HEK293 (cell line): Measurements from ENCODE around the gene USP13.
"Not testable (repeated sequence)": the region's sequence is repeated elsewhere in the genome, so short reads cannot be mapped to it uniquely, and the experiment has no call there.

ENCODE experiments used
- CTCF ChIA-PET: fragments of 350-600 bp; formaldehyde crosslinking; extraction: SDS; loops from one replicate; lab custom pipeline; 2021; ENCODE audit warnings: antibody characterized with exemption; lab: Yijun Ruan, JAX
- POLR2A ChIA-PET: fragments of 300-600 bp; formaldehyde crosslinking; extraction: SDS; loops from one replicate; lab custom pipeline; 2020; ENCODE audit warnings: antibody characterized with exemption, inconsistent platforms; lab: Yijun Ruan, JAX
- H3K27ac ChIP-seq: fragments of 200-500 bp; sonication (Bioruptor generic); 2 replicates; pipeline ENCODE4 v1.5.1; 2014; ENCODE audit warnings: low read depth, low read length, control low read depth, inconsistent platforms; ENCODE audit errors: extremely low read depth
- H3K36me3 ChIP-seq, 2 experiments: fragments of 200-500 bp in 1 of 2; sonication (Bioruptor generic) in 1 of 2; 1 replicate in 1 of 2; 2 replicates in 1 of 2; pipeline ENCODE4 v1.5.1; 2014 to 2017; ENCODE audit warnings: inconsistent platforms in 2 of 2, low read length in 2 of 2; ENCODE audit not compliant: control insufficient read depth in 2 of 2, insufficient read depth in 1 of 2
- H3K4me1 ChIP-seq: fragments of 200-500 bp; sonication (Bioruptor generic); 2 replicates; pipeline ENCODE4 v1.5.1; 2014; ENCODE audit warnings: mild to moderate bottlenecking, low read length, inconsistent platforms; ENCODE audit not compliant: control insufficient read depth, insufficient read depth
- H3K4me3 ChIP-seq: 2 replicates; pipeline ENCODE4 v1.5.1; 2011; ENCODE audit warnings: low read depth, mild to moderate bottlenecking, control low read depth, low read length, moderate library complexity
- H3K9me3 ChIP-seq: fragments of 200-500 bp; sonication (Bioruptor generic); 2 replicates; pipeline ENCODE4 v1.5.1; 2014; ENCODE audit warnings: low read depth, low read length, inconsistent platforms; ENCODE audit not compliant: control insufficient read depth, insufficient read depth
- PRDM6 ChIP-seq: fragments of 450-650 bp; formaldehyde crosslinking; IDR thresholded peaks from 2 replicates; pipeline ENCODE4 v1.5.1; 2017; ENCODE audit warnings: missing biosample characterization, missing genetic modification characterization
- ZBTB20 ChIP-seq: fragments of 450-650 bp; formaldehyde crosslinking; IDR thresholded peaks from 2 replicates; pipeline ENCODE4 v1.5.1; 2016; ENCODE audit warnings: missing biosample characterization, missing genetic modification characterization
- ZBTB48 ChIP-seq: fragments of 450-650 bp; formaldehyde crosslinking; IDR thresholded peaks from 2 replicates; pipeline ENCODE4 v1.5.1; 2016; ENCODE audit warnings: missing biosample characterization, missing genetic modification characterization
- ZNF274 ChIP-seq, 2 experiments: fragments of 200-500 bp in 1 of 2; fragments of 450-650 bp in 1 of 2; sonication (Bioruptor generic) in 1 of 2; formaldehyde crosslinking in 1 of 2; IDR thresholded peaks; 2 replicates each; pipeline versions ENCODE4 v1.5.1 to v1.6.1; 2014 to 2016; ENCODE audit warnings: borderline replicate concordance in 1 of 2, inconsistent platforms in 1 of 2, low read length in 1 of 2, missing biosample characterization in 1 of 2, missing genetic modification characterization in 1 of 2
- ZNF292 ChIP-seq: fragments of 450-650 bp; formaldehyde crosslinking; IDR thresholded peaks from 2 replicates; pipeline ENCODE4 v1.5.1; 2016; ENCODE audit warnings: low read depth, missing biosample characterization, missing genetic modification characterization, borderline replicate concordance
- ZNF311 ChIP-seq: fragments of 450-650 bp; formaldehyde crosslinking; IDR thresholded peaks from 2 replicates; pipeline ENCODE4 v1.5.1; 2017; ENCODE audit warnings: missing biosample characterization, missing genetic modification characterization, borderline replicate concordance
- ZNF335 ChIP-seq: fragments of 450-650 bp; formaldehyde crosslinking; conservative IDR thresholded peaks from 2 replicates; pipeline ENCODE4 v1.5.1; 2016; ENCODE audit warnings: missing biosample characterization, missing genetic modification characterization
- ZNF366 ChIP-seq: fragments of 450-650 bp; formaldehyde crosslinking; conservative IDR thresholded peaks from 2 replicates; pipeline ENCODE4 v1.5.1; 2016; ENCODE audit warnings: missing biosample characterization, missing genetic modification characterization
- ZNF654 ChIP-seq: fragments of 450-650 bp; formaldehyde crosslinking; IDR thresholded peaks from 2 replicates; pipeline ENCODE4 v1.5.1; 2016; ENCODE audit warnings: low read depth, missing biosample characterization, missing genetic modification characterization
- ZNF677 ChIP-seq: fragments of 450-650 bp; IDR thresholded peaks from 2 replicates; pipeline ENCODE4 v1.5.0; 2018; ENCODE audit warnings: missing biosample characterization, mild to moderate bottlenecking, missing genetic modification characterization, moderate library complexity
- ZXDB ChIP-seq: fragments of 450-650 bp; formaldehyde crosslinking; IDR thresholded peaks from 2 replicates; pipeline ENCODE4 v1.5.1; 2016; ENCODE audit warnings: missing biosample characterization, missing genetic modification characterization
- TF ChIP-seq, protein P1 (sequence below): fragments of 450-650 bp; formaldehyde crosslinking; IDR thresholded peaks from 2 replicates; pipeline ENCODE4 v1.5.1; 2016; ENCODE audit warnings: missing biosample characterization, missing genetic modification characterization

The USP13 gene

GRCh38 chr3:179642871-179643270 is 10.0 kb upstream of the USP13 start:
- no peak for TF ChIP-seq ZNF311 (tag by site-specific recombination)
- H3K9me3 ChIP-seq = no peaks in the 10 kb centered on the region
- no peak overlapping the region for H3K4me3 ChIP-seq
- ChIA-PET CTCF (no interaction called here), POLR2A (no interaction called here)
- no peak overlapping the region for H3K27ac ChIP-seq
- no peaks in the 10 kb centered on the region for H3K36me3 ChIP-seq
- H3K4me1 ChIP-seq = no peaks in the 10 kb centered on the region; the same call in 1 of the 2 replicates

- ChIA-PET CTCF (interaction anchor here (0.5 to 0.6 kb wide), 3 partner anchors 8 to 341 kb away, joined by 3 to 4 read pairs (median 4); no protein-coding TSS in a partner anchor), POLR2A (interaction anchor here (1.1 to 1.7 kb wide), 2 partner anchors 39 to 81 kb away, joined by 3 to 8 read pairs; partner anchors contain the start of genes ACTL6A, MRPL47 and NDUFB5)
- not testable (repeated sequence) for H3K4me3 ChIP-seq, H3K4me1 ChIP-seq, H3K36me3 ChIP-seq, H3K27ac ChIP-seq, H3K9me3 ChIP-seq
Observed at GRCh38 chr3:179643837-179644236, 9.0 kb upstream of the USP13 start.

DNA sequence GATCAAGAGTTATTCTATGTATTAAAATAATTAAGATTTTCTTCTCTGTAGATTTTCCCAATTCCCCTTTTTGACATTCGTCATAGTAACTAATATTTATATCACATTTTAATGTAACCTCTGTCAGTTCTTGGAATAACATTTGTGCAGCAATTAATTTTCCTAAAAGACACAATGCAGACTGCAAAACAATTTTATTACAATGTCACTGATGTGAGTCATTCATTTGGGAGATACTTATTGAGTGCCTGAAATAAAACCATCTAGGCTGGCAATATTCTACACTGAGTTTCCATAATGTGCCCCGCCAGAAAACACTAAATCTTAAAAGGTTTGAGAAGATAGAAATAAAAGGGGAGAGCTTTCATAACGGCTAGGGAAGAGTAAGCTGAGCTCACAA is 6.7 kb upstream of the USP13 start:
- Histone ChIP-seq H3K9me3 (no peaks in the 10 kb centered on the region), H3K27ac (no peak overlapping the region), H3K4me3 (no peak overlapping the region), H3K36me3 (no peaks in the 10 kb centered on the region), H3K4me1 (no peaks in the 10 kb centered on the region; the same call in 1 of the 2 replicates)
- CTCF ChIA-PET = no interaction called here
- POLR2A ChIA-PET = no interaction called here
- TF ChIP-seq PRDM6 (tag by site-specific recombination) (0 out of 2 replicates have a peak, but pooled peaks have one; percentile 34), ZNF366 (tag by site-specific recombination) (0 out of 2 replicates have a peak, but pooled peaks have one; percentile 12), ZXDB (tag by site-specific recombination) (no peak), ZNF335 (tag by site-specific recombination) (peak; percentile 27; the same call in 1 of the 2 replicates), ZNF677 (tag by site-specific recombination) (no peak), ZNF654 (tag by site-specific recombination) (no peak)
- TF ChIP-seq, protein P1, sequence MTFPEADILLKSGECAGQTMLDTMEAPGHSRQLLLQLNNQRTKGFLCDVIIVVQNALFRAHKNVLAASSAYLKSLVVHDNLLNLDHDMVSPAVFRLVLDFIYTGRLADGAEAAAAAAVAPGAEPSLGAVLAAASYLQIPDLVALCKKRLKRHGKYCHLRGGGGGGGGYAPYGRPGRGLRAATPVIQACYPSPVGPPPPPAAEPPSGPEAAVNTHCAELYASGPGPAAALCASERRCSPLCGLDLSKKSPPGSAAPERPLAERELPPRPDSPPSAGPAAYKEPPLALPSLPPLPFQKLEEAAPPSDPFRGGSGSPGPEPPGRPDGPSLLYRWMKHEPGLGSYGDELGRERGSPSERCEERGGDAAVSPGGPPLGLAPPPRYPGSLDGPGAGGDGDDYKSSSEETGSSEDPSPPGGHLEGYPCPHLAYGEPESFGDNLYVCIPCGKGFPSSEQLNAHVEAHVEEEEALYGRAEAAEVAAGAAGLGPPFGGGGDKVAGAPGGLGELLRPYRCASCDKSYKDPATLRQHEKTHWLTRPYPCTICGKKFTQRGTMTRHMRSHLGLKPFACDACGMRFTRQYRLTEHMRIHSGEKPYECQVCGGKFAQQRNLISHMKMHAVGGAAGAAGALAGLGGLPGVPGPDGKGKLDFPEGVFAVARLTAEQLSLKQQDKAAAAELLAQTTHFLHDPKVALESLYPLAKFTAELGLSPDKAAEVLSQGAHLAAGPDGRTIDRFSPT (tag by site-specific recombination) = 0 out of 2 replicates have a peak, but pooled peaks have one; percentile 23

GRCh38 chr3:179651687-179652446 is 973 bp upstream of the USP13 start:
- peak overlapping the region; percentile 92; the same call in 1 of the 2 replicates for H3K27ac ChIP-seq
- CTCF ChIA-PET = interaction anchor here (0.5 to 0.7 kb wide), 2 partner anchors 49 to 57 kb away, joined by 3 read pairs; no protein-coding TSS in a partner anchor
- TF ChIP-seq ZBTB48 (tag by site-specific recombination) (peak; percentile 36; the same call in 1 of the 2 replicates), ZNF292 (tag by site-specific recombination) (no peak), ZBTB20 (peak; percentile 86; the same call in 1 of the 2 replicates), ZNF274 (IDR thresholded peaks at IDR 0.05; ENCODE audit: low read length) (no peak), ZNF274 (tag by site-specific recombination; IDR thresholded peaks at IDR 0.05; ENCODE audit: borderline replicate concordance) (no peak)
- H3K4me1 ChIP-seq = no peaks in the 10 kb centered on the region
- H3K9me3 ChIP-seq = no peaks in the 10 kb centered on the region
- no peak overlapping the region for H3K4me3 ChIP-seq
- POLR2A ChIA-PET = no interaction called here
- peaks cover 0 to 8% of the 10 kb centered on the region in 2 experiments; a peak in 1 of 3 replicates for H3K36me3 ChIP-seq
